Measurements from ENCODE around the gene EXTL2.

- TF ChIP-seq, protein P1, sequence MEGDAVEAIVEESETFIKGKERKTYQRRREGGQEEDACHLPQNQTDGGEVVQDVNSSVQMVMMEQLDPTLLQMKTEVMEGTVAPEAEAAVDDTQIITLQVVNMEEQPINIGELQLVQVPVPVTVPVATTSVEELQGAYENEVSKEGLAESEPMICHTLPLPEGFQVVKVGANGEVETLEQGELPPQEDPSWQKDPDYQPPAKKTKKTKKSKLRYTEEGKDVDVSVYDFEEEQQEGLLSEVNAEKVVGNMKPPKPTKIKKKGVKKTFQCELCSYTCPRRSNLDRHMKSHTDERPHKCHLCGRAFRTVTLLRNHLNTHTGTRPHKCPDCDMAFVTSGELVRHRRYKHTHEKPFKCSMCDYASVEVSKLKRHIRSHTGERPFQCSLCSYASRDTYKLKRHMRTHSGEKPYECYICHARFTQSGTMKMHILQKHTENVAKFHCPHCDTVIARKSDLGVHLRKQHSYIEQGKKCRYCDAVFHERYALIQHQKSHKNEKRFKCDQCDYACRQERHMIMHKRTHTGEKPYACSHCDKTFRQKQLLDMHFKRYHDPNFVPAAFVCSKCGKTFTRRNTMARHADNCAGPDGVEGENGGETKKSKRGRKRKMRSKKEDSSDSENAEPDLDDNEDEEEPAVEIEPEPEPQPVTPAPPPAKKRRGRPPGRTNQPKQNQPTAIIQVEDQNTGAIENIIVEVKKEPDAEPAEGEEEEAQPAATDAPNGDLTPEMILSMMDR (IDR thresholded peaks at IDR 0.05): no peak
- TF ChIP-seq POLR2A (IDR thresholded peaks at IDR 0.05): no peak
- no peak for TF ChIP-seq EP300 (IDR thresholded peaks at IDR 0.05)
Measured at GRCh38 chr1:100912019-100912418, 17.4 kb upstream of the EXTL2 start.
